Left lobe of liver (tissue), 2 donors: ENCODE data around the gene PPOX. TPM values are rescaled to one million over a fixed set of nuclear protein-coding genes. Genes with fewer than 3 reads are reported as not detected.

Experiments
- ATAC-seq: fragments of 200-7000 bp; cut with Tn5 transposase; one replicate; pipeline ENCODE4 v1.9.1; 2020; ENCODE audit warnings: mild to moderate bottlenecking, moderate library complexity
- DNase-seq: peaks from one replicate; pipeline ENCODE4 v3.0.0-alpha.2; 2020; ENCODE audit warnings: low spot score
- total RNA-seq: library from RNA; stranded (reverse); gene quantifications from one replicate; pipeline ENCODE4 v1.2.1, GENCODE V29; 2021
- donor health status: DM: no; HTN: no; CAD: no; lungs with moderate emphysema.
- donor health status: DM: no; HTN: yes; CAD: no.

Gene PPOX
- total RNA-seq, 1 donor from 2014 or later, result 9.3 TPM

DNA sequence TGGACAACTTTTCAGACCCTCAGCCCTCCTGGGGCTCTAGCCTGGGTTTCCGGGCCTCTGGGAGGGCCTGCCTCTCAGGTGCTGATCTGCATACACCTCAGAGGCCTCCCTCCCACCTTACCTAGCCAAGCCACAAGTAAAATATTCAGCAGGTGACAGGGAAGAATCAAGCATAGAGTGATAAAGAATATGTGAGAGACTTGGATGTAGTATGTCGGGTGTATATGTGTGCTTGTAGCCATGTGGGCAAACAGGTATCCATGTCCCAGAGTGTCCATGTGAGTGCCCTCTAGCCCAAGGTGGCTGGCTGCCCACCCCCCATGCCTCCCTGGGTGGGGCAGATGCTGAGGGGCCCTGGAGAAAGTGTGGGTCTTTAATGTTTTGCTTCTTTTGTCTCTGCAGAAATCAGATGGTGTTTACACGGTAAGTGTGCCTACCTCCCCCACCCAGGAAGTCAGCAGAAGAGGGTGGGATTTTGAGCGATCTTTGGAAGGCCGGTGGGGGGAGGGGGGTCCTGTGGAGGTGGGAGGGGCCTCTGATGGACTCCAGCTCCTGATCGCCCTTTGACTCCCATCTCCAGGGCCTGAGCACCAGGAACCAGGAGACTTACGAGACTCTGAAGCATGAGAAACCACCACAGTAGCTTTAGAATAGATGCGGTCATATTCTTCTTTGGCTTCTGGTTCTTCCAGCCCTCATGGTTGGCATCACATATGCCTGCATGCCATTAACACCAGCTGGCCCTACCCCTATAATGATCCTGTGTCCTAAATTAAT, 52.3 kb downstream of the PPOX start:
- no peak for DNase-seq
- ATAC-seq, result peak; percentile 2

- DNase-seq (no peak), ATAC-seq (peak; percentile 37)
Measured at GRCh38 chr1:161219078-161219892, 53.1 kb downstream of the PPOX start.

DNA sequence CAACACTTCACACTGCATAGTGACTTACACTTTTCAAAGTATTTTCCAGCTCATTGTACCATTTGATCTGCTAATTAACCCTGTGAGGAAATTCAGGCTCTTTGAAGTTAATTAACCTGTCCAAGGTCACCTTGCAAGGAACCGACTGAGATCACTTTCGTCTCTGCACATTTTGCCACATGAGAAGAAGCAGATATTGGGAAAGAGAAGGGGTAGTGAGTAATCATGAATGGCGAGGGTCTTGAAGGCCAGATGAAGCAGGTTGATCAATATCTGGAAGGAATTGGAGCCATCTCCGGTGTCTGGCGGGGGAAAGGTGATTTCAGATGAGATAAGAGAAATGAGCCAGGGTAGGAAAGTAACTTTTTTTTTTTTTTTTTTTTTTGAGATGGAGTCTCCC, 53.8 kb downstream of the PPOX start:
- DNase-seq, result no peak
- ATAC-seq, result no peak

Other genes with a start within 250 kb of the PPOX start
- not detected for gene ITLN2, start 211.6 kb upstream of the PPOX start, total RNA-seq
- gene F11R, start 145.3 kb upstream of the PPOX start, total RNA-seq, result 65.4 TPM
- 30.7 TPM for gene TSTD1, start 127.5 kb upstream of the PPOX start, total RNA-seq
- 27.6 TPM for gene USF1, start 120.4 kb upstream of the PPOX start, total RNA-seq
- 4.0 TPM for gene ARHGAP30, start 96.5 kb upstream of the PPOX start, total RNA-seq
- not detected for gene NECTIN4, start 76.9 kb upstream of the PPOX start, total RNA-seq
- gene KLHDC9, start 68.1 kb upstream of the PPOX start, total RNA-seq, result 6.2 TPM
- gene PFDN2, start 48.4 kb upstream of the PPOX start, total RNA-seq, result 22.0 TPM
- 70.3 TPM for gene NIT1, start 48.3 kb upstream of the PPOX start, total RNA-seq
- gene DEDD, start 33.8 kb upstream of the PPOX start, total RNA-seq, result 17.6 TPM
- gene UFC1, start 12.4 kb upstream of the PPOX start, total RNA-seq, result 36.1 TPM
- 10.2 TPM for gene USP21, start 6.9 kb upstream of the PPOX start, total RNA-seq
- 9.1 TPM for gene B4GALT3, start 11.1 kb downstream of the PPOX start, total RNA-seq
- 1.1 TPM for gene ADAMTS4, start 32.6 kb downstream of the PPOX start, total RNA-seq
- gene NDUFS2, start 35.9 kb downstream of the PPOX start, total RNA-seq, result 106 TPM
- gene FCER1G, start 48.9 kb downstream of the PPOX start, total RNA-seq, result 13.4 TPM
- 4,148 TPM for gene APOA2, start 57.2 kb downstream of the PPOX start, total RNA-seq
- 6.3 TPM for gene TOMM40L, start 59.6 kb downstream of the PPOX start, total RNA-seq
- gene NR1I3, start 71.8 kb downstream of the PPOX start, total RNA-seq, result 158 TPM
- 5.1 TPM for gene PCP4L1, start 92.3 kb downstream of the PPOX start, total RNA-seq
- 2.4 TPM for gene MPZ, start 143.5 kb downstream of the PPOX start, total RNA-seq
- gene SDHC, start 148.0 kb downstream of the PPOX start, total RNA-seq, result 223 TPM
- not detected for gene CFAP126, start 201.4 kb downstream of the PPOX start, total RNA-seq